ENCODE data around the gene CCDC7. TPM values are rescaled to one million over a fixed set of nuclear protein-coding genes. Genes with fewer than 3 reads are reported as not detected.

The CCDC7 gene
- total RNA-seq, 1 experiment from 2014 or later, result 1.9 TPM

DNA sequence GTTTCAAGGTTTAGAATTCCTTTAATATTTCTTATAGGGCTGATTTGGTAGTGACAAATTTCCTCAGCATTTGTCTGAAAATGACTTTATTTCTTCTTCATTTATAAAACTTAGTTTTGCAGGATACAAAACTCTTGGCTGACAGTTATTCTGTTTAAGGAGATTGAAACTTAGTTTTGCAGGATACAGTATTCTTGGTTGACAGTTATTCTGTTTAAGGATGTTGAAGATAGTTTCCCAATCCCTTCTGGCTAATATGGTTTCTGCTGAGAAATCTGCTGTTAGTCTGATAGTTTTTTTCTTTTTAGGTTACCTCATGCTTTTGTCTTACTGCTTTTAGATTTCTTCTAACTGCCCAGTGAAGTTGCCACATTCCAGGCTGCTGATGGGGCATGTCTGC lies 325.3 kb downstream of the CCDC7 start:
- Mint-ChIP-seq H3K27ac (no peak overlapping the region), H3K4me1 (no peaks in the 10 kb centered on the region), H3K9me3 (peaks cover 37% of the 10 kb centered on the region), H3K36me3 (peaks cover 20% of the 10 kb centered on the region), H3K27me3 (ENCODE audit: low read depth) (no peaks in the 10 kb centered on the region), H3K4me3 (no peak overlapping the region)
- CTCF ChIA-PET, result no interaction called here
- no peak for DNase-seq (ENCODE audit: low spot score)
- POLR2A ChIA-PET, result no interaction called here
- no peak for ATAC-seq
- no peak for TF ChIP-seq MYBL2 (CRISPR knock-in tag; IDR thresholded peaks at IDR 0.05)
- 0 out of 2 replicates have a peak, but pooled peaks have one; percentile 11 for TF ChIP-seq ZNF317 (CRISPR knock-in tag; IDR thresholded peaks at IDR 0.05; ENCODE audit: borderline replicate concordance, low read depth)

DNA sequence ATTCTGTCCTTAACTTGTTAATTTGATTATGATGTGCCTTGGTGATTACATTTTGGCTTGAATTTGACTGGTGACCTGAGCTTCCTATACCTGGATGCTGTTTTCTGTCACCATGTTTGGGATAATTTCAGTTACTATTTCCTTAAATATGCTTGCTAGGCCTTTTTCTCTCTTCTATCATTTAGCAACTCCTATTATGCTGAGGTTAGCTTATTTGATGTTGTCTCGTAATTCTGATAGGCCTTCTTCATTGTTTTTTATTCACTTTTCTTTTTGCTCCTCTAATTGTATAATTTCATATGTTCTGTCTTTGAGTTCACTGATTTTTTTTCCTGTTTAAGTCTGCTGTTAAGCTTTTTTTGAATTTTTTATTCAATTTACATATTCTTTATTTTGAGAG lies 327.2 kb downstream of the CCDC7 start:
- peaks cover 33% of the 10 kb centered on the region for H3K9me3 Mint-ChIP-seq
- no peak overlapping the region for H3K27ac Mint-ChIP-seq
- H3K4me1 Mint-ChIP-seq, result no peaks in the 10 kb centered on the region
- ChIA-PET CTCF (no interaction called here), POLR2A (no interaction called here)
- no peak overlapping the region for H3K4me3 Mint-ChIP-seq
- no peaks in the 10 kb centered on the region for H3K27me3 Mint-ChIP-seq (ENCODE audit: low read depth)
- ATAC-seq, result no peak
- peaks cover 20% of the 10 kb centered on the region for H3K36me3 Mint-ChIP-seq
- no peak for DNase-seq (ENCODE audit: low spot score)
- TF ChIP-seq NFYB (CRISPR knock-in tag; conservative IDR thresholded peaks at IDR 0.05; ENCODE audit: low read depth) (no peak), CBFB (CRISPR knock-in tag; IDR thresholded peaks at IDR 0.05; ENCODE audit: low read depth) (no peak), ZNF121 (CRISPR knock-in tag; IDR thresholded peaks at IDR 0.05) (no peak), MYBL2 (CRISPR knock-in tag; IDR thresholded peaks at IDR 0.05) (no peak), TP53 (CRISPR knock-in tag; IDR thresholded peaks at IDR 0.05) (no peak), KAT7 (CRISPR knock-in tag; IDR thresholded peaks at IDR 0.05; ENCODE audit: borderline replicate concordance) (no peak), IRF2 (CRISPR knock-in tag; IDR thresholded peaks at IDR 0.05; ENCODE audit: borderline replicate concordance, low read depth) (no peak), ZNF416 (CRISPR knock-in tag; IDR thresholded peaks at IDR 0.05) (no peak), ZNF671 (CRISPR knock-in tag; IDR thresholded peaks at IDR 0.05) (no peak), HMGA2 (CRISPR knock-in tag; IDR thresholded peaks at IDR 0.05) (no peak), CREB1 (CRISPR knock-in tag; IDR thresholded peaks at IDR 0.05) (no peak), RELA (CRISPR knock-in tag; IDR thresholded peaks at IDR 0.05; ENCODE audit: borderline replicate concordance) (no peak)
- TF ChIP-seq, protein P1, sequence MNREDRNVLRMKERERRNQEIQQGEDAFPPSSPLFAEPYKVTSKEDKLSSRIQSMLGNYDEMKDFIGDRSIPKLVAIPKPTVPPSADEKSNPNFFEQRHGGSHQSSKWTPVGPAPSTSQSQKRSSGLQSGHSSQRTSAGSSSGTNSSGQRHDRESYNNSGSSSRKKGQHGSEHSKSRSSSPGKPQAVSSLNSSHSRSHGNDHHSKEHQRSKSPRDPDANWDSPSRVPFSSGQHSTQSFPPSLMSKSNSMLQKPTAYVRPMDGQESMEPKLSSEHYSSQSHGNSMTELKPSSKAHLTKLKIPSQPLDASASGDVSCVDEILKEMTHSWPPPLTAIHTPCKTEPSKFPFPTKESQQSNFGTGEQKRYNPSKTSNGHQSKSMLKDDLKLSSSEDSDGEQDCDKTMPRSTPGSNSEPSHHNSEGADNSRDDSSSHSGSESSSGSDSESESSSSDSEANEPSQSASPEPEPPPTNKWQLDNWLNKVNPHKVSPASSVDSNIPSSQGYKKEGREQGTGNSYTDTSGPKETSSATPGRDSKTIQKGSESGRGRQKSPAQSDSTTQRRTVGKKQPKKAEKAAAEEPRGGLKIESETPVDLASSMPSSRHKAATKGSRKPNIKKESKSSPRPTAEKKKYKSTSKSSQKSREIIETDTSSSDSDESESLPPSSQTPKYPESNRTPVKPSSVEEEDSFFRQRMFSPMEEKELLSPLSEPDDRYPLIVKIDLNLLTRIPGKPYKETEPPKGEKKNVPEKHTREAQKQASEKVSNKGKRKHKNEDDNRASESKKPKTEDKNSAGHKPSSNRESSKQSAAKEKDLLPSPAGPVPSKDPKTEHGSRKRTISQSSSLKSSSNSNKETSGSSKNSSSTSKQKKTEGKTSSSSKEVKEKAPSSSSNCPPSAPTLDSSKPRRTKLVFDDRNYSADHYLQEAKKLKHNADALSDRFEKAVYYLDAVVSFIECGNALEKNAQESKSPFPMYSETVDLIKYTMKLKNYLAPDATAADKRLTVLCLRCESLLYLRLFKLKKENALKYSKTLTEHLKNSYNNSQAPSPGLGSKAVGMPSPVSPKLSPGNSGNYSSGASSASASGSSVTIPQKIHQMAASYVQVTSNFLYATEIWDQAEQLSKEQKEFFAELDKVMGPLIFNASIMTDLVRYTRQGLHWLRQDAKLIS (CRISPR knock-in tag; IDR thresholded peaks at IDR 0.05; ENCODE audit: borderline replicate concordance), result no peak
- TF ChIP-seq, protein P2, sequence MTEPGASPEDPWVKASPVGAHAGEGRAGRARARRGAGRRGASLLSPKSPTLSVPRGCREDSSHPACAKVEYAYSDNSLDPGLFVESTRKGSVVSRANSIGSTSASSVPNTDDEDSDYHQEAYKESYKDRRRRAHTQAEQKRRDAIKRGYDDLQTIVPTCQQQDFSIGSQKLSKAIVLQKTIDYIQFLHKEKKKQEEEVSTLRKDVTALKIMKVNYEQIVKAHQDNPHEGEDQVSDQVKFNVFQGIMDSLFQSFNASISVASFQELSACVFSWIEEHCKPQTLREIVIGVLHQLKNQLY (CRISPR knock-in tag; IDR thresholded peaks at IDR 0.05), result no peak
- TF ChIP-seq, protein P3, sequence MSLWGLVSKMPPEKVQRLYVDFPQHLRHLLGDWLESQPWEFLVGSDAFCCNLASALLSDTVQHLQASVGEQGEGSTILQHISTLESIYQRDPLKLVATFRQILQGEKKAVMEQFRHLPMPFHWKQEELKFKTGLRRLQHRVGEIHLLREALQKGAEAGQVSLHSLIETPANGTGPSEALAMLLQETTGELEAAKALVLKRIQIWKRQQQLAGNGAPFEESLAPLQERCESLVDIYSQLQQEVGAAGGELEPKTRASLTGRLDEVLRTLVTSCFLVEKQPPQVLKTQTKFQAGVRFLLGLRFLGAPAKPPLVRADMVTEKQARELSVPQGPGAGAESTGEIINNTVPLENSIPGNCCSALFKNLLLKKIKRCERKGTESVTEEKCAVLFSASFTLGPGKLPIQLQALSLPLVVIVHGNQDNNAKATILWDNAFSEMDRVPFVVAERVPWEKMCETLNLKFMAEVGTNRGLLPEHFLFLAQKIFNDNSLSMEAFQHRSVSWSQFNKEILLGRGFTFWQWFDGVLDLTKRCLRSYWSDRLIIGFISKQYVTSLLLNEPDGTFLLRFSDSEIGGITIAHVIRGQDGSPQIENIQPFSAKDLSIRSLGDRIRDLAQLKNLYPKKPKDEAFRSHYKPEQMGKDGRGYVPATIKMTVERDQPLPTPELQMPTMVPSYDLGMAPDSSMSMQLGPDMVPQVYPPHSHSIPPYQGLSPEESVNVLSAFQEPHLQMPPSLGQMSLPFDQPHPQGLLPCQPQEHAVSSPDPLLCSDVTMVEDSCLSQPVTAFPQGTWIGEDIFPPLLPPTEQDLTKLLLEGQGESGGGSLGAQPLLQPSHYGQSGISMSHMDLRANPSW (CRISPR knock-in tag; conservative IDR thresholded peaks at IDR 0.05; ENCODE audit: low read depth), result no peak
- TF ChIP-seq, protein P4, sequence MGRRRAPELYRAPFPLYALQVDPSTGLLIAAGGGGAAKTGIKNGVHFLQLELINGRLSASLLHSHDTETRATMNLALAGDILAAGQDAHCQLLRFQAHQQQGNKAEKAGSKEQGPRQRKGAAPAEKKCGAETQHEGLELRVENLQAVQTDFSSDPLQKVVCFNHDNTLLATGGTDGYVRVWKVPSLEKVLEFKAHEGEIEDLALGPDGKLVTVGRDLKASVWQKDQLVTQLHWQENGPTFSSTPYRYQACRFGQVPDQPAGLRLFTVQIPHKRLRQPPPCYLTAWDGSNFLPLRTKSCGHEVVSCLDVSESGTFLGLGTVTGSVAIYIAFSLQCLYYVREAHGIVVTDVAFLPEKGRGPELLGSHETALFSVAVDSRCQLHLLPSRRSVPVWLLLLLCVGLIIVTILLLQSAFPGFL (CRISPR knock-in tag; IDR thresholded peaks at IDR 0.05; ENCODE audit: borderline replicate concordance), result no peak
- TF ChIP-seq, protein P5, sequence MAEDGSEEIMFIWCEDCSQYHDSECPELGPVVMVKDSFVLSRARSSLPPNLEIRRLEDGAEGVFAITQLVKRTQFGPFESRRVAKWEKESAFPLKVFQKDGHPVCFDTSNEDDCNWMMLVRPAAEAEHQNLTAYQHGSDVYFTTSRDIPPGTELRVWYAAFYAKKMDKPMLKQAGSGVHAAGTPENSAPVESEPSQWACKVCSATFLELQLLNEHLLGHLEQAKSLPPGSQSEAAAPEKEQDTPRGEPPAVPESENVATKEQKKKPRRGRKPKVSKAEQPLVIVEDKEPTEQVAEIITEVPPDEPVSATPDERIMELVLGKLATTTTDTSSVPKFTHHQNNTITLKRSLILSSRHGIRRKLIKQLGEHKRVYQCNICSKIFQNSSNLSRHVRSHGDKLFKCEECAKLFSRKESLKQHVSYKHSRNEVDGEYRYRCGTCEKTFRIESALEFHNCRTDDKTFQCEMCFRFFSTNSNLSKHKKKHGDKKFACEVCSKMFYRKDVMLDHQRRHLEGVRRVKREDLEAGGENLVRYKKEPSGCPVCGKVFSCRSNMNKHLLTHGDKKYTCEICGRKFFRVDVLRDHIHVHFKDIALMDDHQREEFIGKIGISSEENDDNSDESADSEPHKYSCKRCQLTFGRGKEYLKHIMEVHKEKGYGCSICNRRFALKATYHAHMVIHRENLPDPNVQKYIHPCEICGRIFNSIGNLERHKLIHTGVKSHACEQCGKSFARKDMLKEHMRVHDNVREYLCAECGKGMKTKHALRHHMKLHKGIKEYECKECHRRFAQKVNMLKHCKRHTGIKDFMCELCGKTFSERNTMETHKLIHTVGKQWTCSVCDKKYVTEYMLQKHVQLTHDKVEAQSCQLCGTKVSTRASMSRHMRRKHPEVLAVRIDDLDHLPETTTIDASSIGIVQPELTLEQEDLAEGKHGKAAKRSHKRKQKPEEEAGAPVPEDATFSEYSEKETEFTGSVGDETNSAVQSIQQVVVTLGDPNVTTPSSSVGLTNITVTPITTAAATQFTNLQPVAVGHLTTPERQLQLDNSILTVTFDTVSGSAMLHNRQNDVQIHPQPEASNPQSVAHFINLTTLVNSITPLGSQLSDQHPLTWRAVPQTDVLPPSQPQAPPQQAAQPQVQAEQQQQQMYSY (CRISPR knock-in tag; IDR thresholded peaks at IDR 0.05), result no peak
- TF ChIP-seq, protein P6, sequence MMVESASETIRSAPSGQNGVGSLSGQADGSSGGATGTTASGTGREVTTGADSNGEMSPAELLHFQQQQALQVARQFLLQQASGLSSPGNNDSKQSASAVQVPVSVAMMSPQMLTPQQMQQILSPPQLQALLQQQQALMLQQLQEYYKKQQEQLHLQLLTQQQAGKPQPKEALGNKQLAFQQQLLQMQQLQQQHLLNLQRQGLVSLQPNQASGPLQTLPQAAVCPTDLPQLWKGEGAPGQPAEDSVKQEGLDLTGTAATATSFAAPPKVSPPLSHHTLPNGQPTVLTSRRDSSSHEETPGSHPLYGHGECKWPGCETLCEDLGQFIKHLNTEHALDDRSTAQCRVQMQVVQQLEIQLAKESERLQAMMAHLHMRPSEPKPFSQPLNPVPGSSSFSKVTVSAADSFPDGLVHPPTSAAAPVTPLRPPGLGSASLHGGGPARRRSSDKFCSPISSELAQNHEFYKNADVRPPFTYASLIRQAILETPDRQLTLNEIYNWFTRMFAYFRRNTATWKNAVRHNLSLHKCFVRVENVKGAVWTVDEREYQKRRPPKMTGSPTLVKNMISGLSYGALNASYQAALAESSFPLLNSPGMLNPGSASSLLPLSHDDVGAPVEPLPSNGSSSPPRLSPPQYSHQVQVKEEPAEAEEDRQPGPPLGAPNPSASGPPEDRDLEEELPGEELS (CRISPR knock-in tag; IDR thresholded peaks at IDR 0.05), result no peak
- TF ChIP-seq, protein P7, sequence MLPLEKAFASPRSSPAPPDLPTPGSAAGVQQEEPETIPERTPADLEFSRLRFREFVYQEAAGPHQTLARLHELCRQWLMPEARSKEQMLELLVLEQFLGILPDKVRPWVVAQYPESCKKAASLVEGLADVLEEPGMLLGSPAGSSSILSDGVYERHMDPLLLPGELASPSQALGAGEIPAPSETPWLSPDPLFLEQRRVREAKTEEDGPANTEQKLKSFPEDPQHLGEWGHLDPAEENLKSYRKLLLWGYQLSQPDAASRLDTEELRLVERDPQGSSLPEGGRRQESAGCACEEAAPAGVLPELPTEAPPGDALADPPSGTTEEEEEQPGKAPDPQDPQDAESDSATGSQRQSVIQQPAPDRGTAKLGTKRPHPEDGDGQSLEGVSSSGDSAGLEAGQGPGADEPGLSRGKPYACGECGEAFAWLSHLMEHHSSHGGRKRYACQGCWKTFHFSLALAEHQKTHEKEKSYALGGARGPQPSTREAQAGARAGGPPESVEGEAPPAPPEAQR (CRISPR knock-in tag; IDR thresholded peaks at IDR 0.05), result no peak
